ENCODE results near the gene SORL1.

DNA sequence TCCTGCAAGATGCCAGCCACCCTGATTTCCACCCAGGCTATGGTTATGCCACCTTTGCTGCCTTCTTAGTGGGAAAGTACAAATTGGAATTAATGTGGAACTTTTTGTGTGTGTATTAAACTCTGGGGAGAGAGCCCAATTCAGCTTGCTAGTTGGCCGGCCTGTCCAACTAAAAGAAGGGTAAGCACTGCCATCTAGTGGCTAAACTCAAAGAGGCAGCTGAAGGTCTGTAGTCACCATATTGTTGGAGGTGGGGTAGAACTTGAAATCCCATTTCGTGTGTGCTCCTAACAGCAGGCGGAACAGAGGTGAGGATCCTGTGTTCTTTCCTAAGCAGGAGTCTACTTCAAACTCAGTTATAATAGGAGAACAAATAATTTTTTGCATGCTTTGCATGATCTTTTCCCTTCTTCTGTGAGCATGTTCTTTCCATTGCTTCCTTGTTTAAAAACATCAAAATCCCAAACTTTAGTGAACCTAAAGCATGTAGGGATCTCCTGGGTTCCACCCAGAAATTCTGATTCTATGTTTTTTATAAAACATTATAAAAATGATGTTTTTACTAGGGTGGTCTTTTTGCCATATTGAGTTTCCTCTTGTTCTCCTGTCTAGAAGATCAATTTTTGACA is 139.4 kb downstream of the SORL1 start:
- TF ChIP-seq, protein P1, sequence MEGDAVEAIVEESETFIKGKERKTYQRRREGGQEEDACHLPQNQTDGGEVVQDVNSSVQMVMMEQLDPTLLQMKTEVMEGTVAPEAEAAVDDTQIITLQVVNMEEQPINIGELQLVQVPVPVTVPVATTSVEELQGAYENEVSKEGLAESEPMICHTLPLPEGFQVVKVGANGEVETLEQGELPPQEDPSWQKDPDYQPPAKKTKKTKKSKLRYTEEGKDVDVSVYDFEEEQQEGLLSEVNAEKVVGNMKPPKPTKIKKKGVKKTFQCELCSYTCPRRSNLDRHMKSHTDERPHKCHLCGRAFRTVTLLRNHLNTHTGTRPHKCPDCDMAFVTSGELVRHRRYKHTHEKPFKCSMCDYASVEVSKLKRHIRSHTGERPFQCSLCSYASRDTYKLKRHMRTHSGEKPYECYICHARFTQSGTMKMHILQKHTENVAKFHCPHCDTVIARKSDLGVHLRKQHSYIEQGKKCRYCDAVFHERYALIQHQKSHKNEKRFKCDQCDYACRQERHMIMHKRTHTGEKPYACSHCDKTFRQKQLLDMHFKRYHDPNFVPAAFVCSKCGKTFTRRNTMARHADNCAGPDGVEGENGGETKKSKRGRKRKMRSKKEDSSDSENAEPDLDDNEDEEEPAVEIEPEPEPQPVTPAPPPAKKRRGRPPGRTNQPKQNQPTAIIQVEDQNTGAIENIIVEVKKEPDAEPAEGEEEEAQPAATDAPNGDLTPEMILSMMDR (conservative IDR thresholded peaks at IDR 0.05; ENCODE audit: low read length) = peak; percentile 97
- no peak for TF ChIP-seq EZH2phosphoT487 (IDR thresholded peaks at IDR 0.05; ENCODE audit: borderline replicate concordance, low read depth, low read length)

Data from OCI-LY7 (cell line).